Duodenal mucosa (tissue), 2 donors: Measurements from ENCODE around the gene OPALIN.

Experiments
- H3K27ac ChIP-seq: one replicate; pipeline ENCODE4 v1.7.0; 2013; ENCODE audit warnings: low read depth, low read length
- H3K27me3 ChIP-seq, 2 donors: one replicate each; pipeline ENCODE4 v1.7.0; 2013; ENCODE audit warnings: low read length in 2 of 2, control low read depth in 1 of 2; ENCODE audit not compliant: insufficient read depth in 2 of 2, control insufficient read depth in 1 of 2
- H3K36me3 ChIP-seq, 2 donors: one replicate each; pipeline ENCODE4 v1.7.0; 2013; ENCODE audit warnings: low read length in 2 of 2, control low read depth in 1 of 2; ENCODE audit not compliant: insufficient read depth in 2 of 2, control insufficient read depth in 1 of 2
- H3K4me1 ChIP-seq, 2 donors: one replicate each; pipeline ENCODE4 v1.7.0; 2013; ENCODE audit warnings: low read length in 2 of 2, control low read depth in 1 of 2; ENCODE audit not compliant: insufficient read depth in 2 of 2, control insufficient read depth in 1 of 2
- H3K4me3 ChIP-seq, 2 donors: one replicate each; pipeline ENCODE4 v1.7.0; 2013; ENCODE audit warnings: low read length in 2 of 2, low read depth in 1 of 2
- H3K9ac ChIP-seq, 2 donors: one replicate each; pipeline ENCODE4 v1.7.0; 2013; ENCODE audit warnings: low read length in 2 of 2, low read depth in 1 of 2
- H3K9me3 ChIP-seq, 2 donors: one replicate each; pipeline ENCODE4 v1.7.0; 2013; ENCODE audit warnings: low read length in 2 of 2, control low read depth in 1 of 2; ENCODE audit not compliant: control insufficient read depth in 1 of 2

Gene OPALIN, protein sequence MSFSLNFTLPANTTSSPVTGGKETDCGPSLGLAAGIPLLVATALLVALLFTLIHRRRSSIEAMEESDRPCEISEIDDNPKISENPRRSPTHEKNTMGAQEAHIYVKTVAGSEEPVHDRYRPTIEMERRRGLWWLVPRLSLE

GRCh38 chr10:96358851-96359540 lies at the start of gene OPALIN:
Gene OPALIN (minus strand): TSS chr10:96359002. CDS start chr10:96358896, 106 bp downstream.
- no peak within 1 kb of the TSS for H3K4me3 ChIP-seq
- H3K27me3 ChIP-seq: no peaks in the 10 kb centered on the region
- H3K27ac ChIP-seq: no peak within 1 kb of the TSS
- H3K9ac ChIP-seq: no peak within 1 kb of the TSS
- H3K36me3 ChIP-seq: no peaks in the 10 kb centered on the region
- no peaks in the 10 kb centered on the region for H3K9me3 ChIP-seq
- H3K4me1 ChIP-seq: peaks cover 2 to 6% of the 10 kb centered on the region in 2 donors

- no peak overlapping the region for H3K27ac ChIP-seq
- H3K27me3 ChIP-seq: peaks cover 15 to 19% of the 10 kb centered on the region in 2 donors
- no peaks in the 10 kb centered on the region for H3K4me1 ChIP-seq
- H3K9me3 ChIP-seq: no peaks in the 10 kb centered on the region
- no peak overlapping the region for H3K9ac ChIP-seq
- no peaks in the 10 kb centered on the region for H3K36me3 ChIP-seq
- H3K4me3 ChIP-seq: no peak overlapping the region
Measured at GRCh38 chr10:96408201-96408600, 49.4 kb upstream of the OPALIN start.

DNA sequence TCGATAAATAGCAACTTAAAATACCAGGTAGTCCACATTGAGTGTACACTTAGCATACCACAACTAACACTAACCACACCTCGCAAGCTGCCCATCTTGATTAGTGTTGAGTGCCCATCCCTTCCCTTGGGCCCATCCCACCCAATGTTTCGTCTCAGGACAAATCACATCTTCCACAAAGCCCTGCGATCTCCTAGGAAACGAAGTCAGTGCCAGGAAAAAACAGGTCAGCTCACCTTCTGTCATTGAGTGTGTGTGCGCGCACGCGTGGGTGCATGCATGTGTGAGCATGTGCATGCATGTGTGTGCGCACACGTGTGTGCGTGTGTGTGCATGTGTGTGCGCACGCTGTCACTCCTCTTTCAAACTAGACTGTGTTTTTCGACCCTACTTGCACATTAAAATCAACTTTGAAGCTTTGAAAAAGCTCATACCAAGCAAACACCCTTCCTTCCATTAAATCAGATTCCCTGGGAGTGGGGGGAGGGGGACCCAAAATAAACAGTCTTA lies 48.8 kb upstream of the OPALIN start:
- no peaks in the 10 kb centered on the region for H3K9me3 ChIP-seq
- H3K4me1 ChIP-seq: no peaks in the 10 kb centered on the region
- H3K4me3 ChIP-seq: no peak overlapping the region
- no peak overlapping the region for H3K9ac ChIP-seq
- H3K27ac ChIP-seq: no peak overlapping the region
- H3K27me3 ChIP-seq: peaks cover 14 to 16% of the 10 kb centered on the region in 2 donors
- H3K36me3 ChIP-seq: no peaks in the 10 kb centered on the region

DNA sequence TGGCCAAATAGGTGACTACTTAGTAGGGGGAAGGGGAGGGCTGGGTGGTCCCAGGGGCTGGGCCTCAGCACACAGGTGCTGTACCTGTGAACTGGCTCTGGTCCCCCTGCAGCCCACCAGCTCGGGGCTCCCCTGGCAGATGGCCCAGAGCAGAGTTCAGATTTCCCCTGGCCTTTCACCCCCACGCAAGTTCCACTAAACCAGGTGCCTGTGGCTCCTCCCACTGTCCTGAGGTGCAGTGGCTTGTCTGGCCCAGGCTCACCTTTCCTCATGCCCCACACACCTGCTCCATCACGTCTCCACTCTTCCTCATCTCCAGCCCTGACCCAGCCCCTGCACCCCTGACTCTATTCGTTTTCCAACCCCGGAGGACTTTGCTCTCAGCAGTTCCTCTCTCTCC lies 47.3 kb upstream of the OPALIN start:
- peaks cover 0 to 9% of the 10 kb centered on the region in 2 donors for H3K27me3 ChIP-seq
- no peak overlapping the region for H3K27ac ChIP-seq
- H3K36me3 ChIP-seq: no peaks in the 10 kb centered on the region
- no peaks in the 10 kb centered on the region for H3K4me1 ChIP-seq
- no peak overlapping the region for H3K9ac ChIP-seq
- no peaks in the 10 kb centered on the region for H3K9me3 ChIP-seq
- H3K4me3 ChIP-seq: no peak overlapping the region

- no peaks in the 10 kb centered on the region for H3K36me3 ChIP-seq
- H3K27me3 ChIP-seq: peaks cover 4 to 14% of the 10 kb centered on the region in 2 donors
- H3K27ac ChIP-seq: no peak overlapping the region
- no peak overlapping the region for H3K4me3 ChIP-seq
- no peaks in the 10 kb centered on the region for H3K4me1 ChIP-seq
- no peaks in the 10 kb centered on the region for H3K9me3 ChIP-seq
- no peak overlapping the region for H3K9ac ChIP-seq
Measured at GRCh38 chr10:96402417-96403305, 43.9 kb upstream of the OPALIN start.

DNA sequence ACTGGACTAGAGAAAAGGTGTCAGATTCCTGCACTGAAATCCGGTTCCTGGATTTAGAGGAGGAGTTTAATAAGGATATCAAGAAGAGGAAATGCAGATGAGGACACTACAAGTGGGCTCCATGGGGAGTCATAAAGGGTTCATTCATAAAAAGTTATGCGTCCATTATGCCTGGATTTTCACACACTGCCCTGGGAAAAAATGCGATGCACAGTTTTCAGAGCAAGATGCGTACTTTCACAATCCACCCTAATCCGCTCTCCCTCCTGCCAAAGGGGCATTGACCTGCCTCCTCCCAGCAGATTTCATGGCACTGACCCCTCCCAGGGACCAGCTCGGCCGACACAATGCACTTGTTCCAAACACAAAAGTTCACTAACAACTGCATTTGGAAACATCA lies 42.2 kb upstream of the OPALIN start:
- no peaks in the 10 kb centered on the region for H3K9me3 ChIP-seq
- H3K36me3 ChIP-seq: no peaks in the 10 kb centered on the region
- H3K9ac ChIP-seq: no peak overlapping the region
- H3K27ac ChIP-seq: no peak overlapping the region
- H3K27me3 ChIP-seq: peaks cover 6 to 20% of the 10 kb centered on the region in 2 donors
- no peak overlapping the region for H3K4me3 ChIP-seq
- H3K4me1 ChIP-seq: no peaks in the 10 kb centered on the region

DNA sequence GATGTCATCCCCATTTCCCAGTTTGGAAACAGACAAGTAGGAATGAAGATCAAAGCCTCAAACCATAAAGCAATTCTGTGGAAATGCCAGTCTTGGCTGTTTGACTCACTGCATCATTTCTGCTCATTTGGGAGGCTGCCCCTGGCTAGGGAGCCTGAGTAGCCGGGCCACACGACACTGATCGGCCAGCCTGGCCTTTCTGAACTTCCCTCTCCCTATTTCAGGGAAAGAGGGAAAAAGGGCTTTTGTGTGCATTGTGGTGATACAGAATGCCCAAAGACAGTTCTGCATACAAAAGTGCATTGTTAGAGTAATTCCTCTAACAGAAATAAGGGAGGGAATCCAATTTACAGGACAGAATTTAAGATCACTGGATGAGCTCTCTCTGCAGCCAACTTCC lies 41.7 kb upstream of the OPALIN start:
- no peak overlapping the region for H3K27ac ChIP-seq
- no peaks in the 10 kb centered on the region for H3K4me1 ChIP-seq

DNA sequence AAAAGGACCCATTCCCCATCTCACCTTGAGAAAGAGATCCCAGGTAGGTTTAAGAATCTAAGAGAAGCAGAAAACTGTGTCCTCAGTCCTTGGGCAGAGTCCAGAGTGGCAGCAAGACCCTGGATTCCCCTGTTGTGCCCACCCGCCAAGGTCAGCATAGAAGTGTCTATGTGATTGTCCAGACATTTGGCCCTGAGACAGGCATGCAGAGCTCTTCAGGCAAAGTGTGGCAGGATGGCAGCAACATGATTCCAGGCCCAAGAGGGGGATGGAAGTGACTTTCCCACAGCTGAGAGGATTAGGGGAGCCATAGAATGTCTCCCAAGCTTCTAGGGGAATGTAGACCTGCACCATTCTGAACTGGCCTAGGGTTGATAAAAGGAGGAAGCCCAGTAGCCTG lies 39.1 kb upstream of the OPALIN start:
- no peak overlapping the region for H3K4me3 ChIP-seq
- no peaks in the 10 kb centered on the region for H3K36me3 ChIP-seq
- peaks cover 7 to 20% of the 10 kb centered on the region in 2 donors for H3K27me3 ChIP-seq
- no peaks in the 10 kb centered on the region for H3K9me3 ChIP-seq
- no peak overlapping the region for H3K27ac ChIP-seq
- no peak overlapping the region for H3K9ac ChIP-seq
- H3K4me1 ChIP-seq: no peaks in the 10 kb centered on the region

More for the DNA sequence above, 41.7 kb upstream of the OPALIN start:
- peaks cover 7 to 20% of the 10 kb centered on the region in 2 donors for H3K27me3 ChIP-seq
- no peak overlapping the region for H3K4me3 ChIP-seq
- H3K9ac ChIP-seq: no peak overlapping the region
- H3K36me3 ChIP-seq: no peaks in the 10 kb centered on the region
- H3K9me3 ChIP-seq: no peaks in the 10 kb centered on the region

GRCh38 chr10:96395931-96396877 lies 37.4 kb upstream of the OPALIN start:
- Histone ChIP-seq H3K9ac (no peak overlapping the region), H3K27ac (no peak overlapping the region), H3K4me3 (peak overlapping the region in 1 of 2 donors; percentile 54), H3K27me3 (peaks cover 7 to 20% of the 10 kb centered on the region in 2 donors), H3K4me1 (no peaks in the 10 kb centered on the region), H3K9me3 (no peaks in the 10 kb centered on the region), H3K36me3 (no peaks in the 10 kb centered on the region)
